GM21526 (cell line): ENCODE measurements around the gene FCGR3B.
"Not testable (repeated sequence)": the region's sequence is repeated elsewhere in the genome, so short reads cannot be mapped to it uniquely, and the experiment has no call there.

Experiments used
- ATAC-seq: cut with Tn5 transposase; IDR thresholded peaks from one replicate; pipeline ENCODE4 v1.9.1; 2021; ENCODE audit warnings: moderate library complexity; ENCODE audit not compliant: unreplicated experiment, low FRiP score

FCGR3B gene

GRCh38 chr1:161606541-161607336 lies 24.2 kb downstream of the FCGR3B start:
- ATAC-seq = not testable (repeated sequence)

GRCh38 chr1:161605762-161606540 lies 25.0 kb downstream of the FCGR3B start:
- not testable (repeated sequence) for ATAC-seq

- ATAC-seq = not testable (repeated sequence)
Measured at GRCh38 chr1:161605024-161605423, 26.0 kb downstream of the FCGR3B start.

GRCh38 chr1:161597077-161597476 lies 33.9 kb downstream of the FCGR3B start:
- ATAC-seq = not testable (repeated sequence)

GRCh38 chr1:161595583-161595982 lies 35.4 kb downstream of the FCGR3B start:
- ATAC-seq = not testable (repeated sequence)

GRCh38 chr1:161595173-161595572 lies 35.8 kb downstream of the FCGR3B start:
- not testable (repeated sequence) for ATAC-seq

GRCh38 chr1:161594269-161594984 lies 36.5 kb downstream of the FCGR3B start:
- not testable (repeated sequence) for ATAC-seq

- not testable (repeated sequence) for ATAC-seq
Measured at GRCh38 chr1:161593092-161593755, 37.8 kb downstream of the FCGR3B start.

GRCh38 chr1:161592586-161592985 lies 38.4 kb downstream of the FCGR3B start:
- not testable (repeated sequence) for ATAC-seq

- not testable (repeated sequence) for ATAC-seq
Measured at GRCh38 chr1:161589920-161590319, 41.1 kb downstream of the FCGR3B start.

GRCh38 chr1:161589365-161589764 lies 41.6 kb downstream of the FCGR3B start:
- not testable (repeated sequence) for ATAC-seq

GRCh38 chr1:161588596-161588995 lies 42.4 kb downstream of the FCGR3B start:
- ATAC-seq = not testable (repeated sequence)

GRCh38 chr1:161582882-161583281 lies 48.1 kb downstream of the FCGR3B start:
- ATAC-seq = not testable (repeated sequence)

- ATAC-seq = peak; percentile 56
Measured at GRCh38 chr1:161580879-161581537, 50.0 kb downstream of the FCGR3B start.

- not testable (repeated sequence) for ATAC-seq
Measured at GRCh38 chr1:161579856-161580507, 51.0 kb downstream of the FCGR3B start.

- ATAC-seq = not testable (repeated sequence)
Measured at GRCh38 chr1:161576676-161577075, 54.3 kb downstream of the FCGR3B start.
